CD4-positive, alpha-beta T cell (primary cell): Measurements from ENCODE around the gene CFAP100. TPM values are rescaled to one million over a fixed set of nuclear protein-coding genes. Genes with fewer than 3 reads are reported as not detected.

Source experiments
- ATAC-seq: fragments of 200-7000 bp; cut with Tn5 transposase; one replicate; pipeline ENCODE4 v1.10.0; 2022; ENCODE audit warnings: mild to moderate bottlenecking; ENCODE audit not compliant: poor library complexity
- CTCF ChIA-PET: fragments of 350-600 bp; sonication (Branson Sonifier 250); formaldehyde crosslinking; loops from one replicate; lab custom pipeline; 2021; ENCODE audit warnings: antibody characterized with exemption, inconsistent platforms; lab: Charles Lee
- POLR2A ChIA-PET: fragments of 350-600 bp; sonication (Branson Sonifier 250); formaldehyde crosslinking; loops from one replicate; lab custom pipeline; 2021; ENCODE audit warnings: antibody characterized with exemption, inconsistent platforms; lab: Charles Lee
- DNase-seq, 14 experiments: peaks; one replicate each; pipeline ENCODE4 v3.0.0-alpha.2; 2013 to 2020; ENCODE audit warnings: mixed read lengths in 2 of 14
- H3K27ac ChIP-seq, 2 donors: one replicate each; pipeline versions ENCODE4 v1.5.1 to v1.7.0; 2013; ENCODE audit warnings: low read length in 2 of 2, low read depth in 1 of 2, mild to moderate bottlenecking in 1 of 2
- H3K27me3 ChIP-seq, 2 experiments: 1 replicate in 1 of 2; 2 replicates in 1 of 2; pipeline versions ENCODE4 v1.6.1 to v1.7.0; 2013; ENCODE audit warnings: low read length in 2 of 2, control low read depth in 1 of 2, mild to moderate bottlenecking in 1 of 2, moderate library complexity in 1 of 2; ENCODE audit not compliant: insufficient read depth in 2 of 2, control insufficient read depth in 1 of 2
- H3K36me3 ChIP-seq: one replicate; pipeline ENCODE4 v1.6.1; 2013; ENCODE audit warnings: low read length, control low read depth; ENCODE audit not compliant: insufficient read depth
- H3K4me1 ChIP-seq: one replicate; pipeline ENCODE4 v1.6.1; 2013; ENCODE audit warnings: low read length, control low read depth; ENCODE audit not compliant: insufficient read depth
- H3K4me3 ChIP-seq: one replicate; pipeline ENCODE4 v1.5.1; 2013; ENCODE audit warnings: mild to moderate bottlenecking, low read length, moderate library complexity
- H3K9me3 ChIP-seq, 2 experiments: 1 replicate in 1 of 2; 2 replicates in 1 of 2; pipeline versions ENCODE4 v1.6.1 to v1.7.0; 2013; ENCODE audit warnings: low read length in 2 of 2, mild to moderate bottlenecking in 2 of 2, control low read depth in 1 of 2, moderate library complexity in 1 of 2; ENCODE audit not compliant: control insufficient read depth in 1 of 2, insufficient read depth in 1 of 2
- H3K27ac Mint-ChIP-seq: one replicate; pipeline ENCODE4 v1.8.0; 2020; ENCODE audit warnings: mixed read lengths
- H3K27me3 Mint-ChIP-seq: one replicate; pipeline ENCODE4 v1.8.0; 2021; ENCODE audit warnings: mixed read lengths
- H3K36me3 Mint-ChIP-seq: one replicate; pipeline ENCODE4 v1.8.0; 2021; ENCODE audit warnings: low read depth, mixed read lengths
- H3K4me1 Mint-ChIP-seq: one replicate; pipeline ENCODE4 v1.8.0; 2021; ENCODE audit warnings: low read depth, mixed read lengths
- H3K4me3 Mint-ChIP-seq: one replicate; pipeline ENCODE4 v1.8.0; 2020; ENCODE audit warnings: mild to moderate bottlenecking, mixed read lengths
- H3K9me3 Mint-ChIP-seq: one replicate; pipeline ENCODE4 v1.8.0; 2020; ENCODE audit warnings: mixed read lengths
- CTCF ChIP-seq: fragments of 200-600 bp; IDR thresholded peaks from one replicate; pipeline ENCODE4 v1.8.0; 2022; ENCODE audit warnings: antibody characterized with exemption, mild to moderate bottlenecking
- intact Hi-C, 2 experiments: fragments of 100-400 bp; cut with DNase I in 1 of 2; cut with micrococcal nuclease in 1 of 2; formaldehyde crosslinking; loops; one replicate each; pipeline versions ENCODE4 v1.15.1 to v1.9.0; 2023 to 2025; cut with DNase I, micrococcal nuclease
- total RNA-seq, 174 experiments: library from RNA in 2 of 174; stranded (reverse) in 2 of 174; gene quantifications; one replicate each; pipeline ENCODE4 v1.2.3 and lab custom pipeline; 2021 to 2026

The CFAP100 gene
- total RNA-seq, 2 experiments from 2014 or later: not detected

- H3K27ac ChIP-seq: no peak overlapping the region
- POLR2A ChIA-PET: no interaction called here
- peaks cover 10% of the 10 kb centered on the region for H3K9me3 Mint-ChIP-seq
- peaks cover 3% of the 10 kb centered on the region for H3K36me3 ChIP-seq
- CTCF ChIA-PET: no interaction called here
- no peaks in the 10 kb centered on the region for H3K27me3 Mint-ChIP-seq
- no peak for TF ChIP-seq CTCF
- H3K36me3 Mint-ChIP-seq: peaks cover 30% of the 10 kb centered on the region
- H3K4me1 Mint-ChIP-seq: no peaks in the 10 kb centered on the region
- H3K9me3 ChIP-seq: peaks cover 9 to 18% of the 10 kb centered on the region in 2 experiments
- no peak overlapping the region for H3K4me3 ChIP-seq
- ATAC-seq (no peak), DNase-seq (peak in 1 of 14 experiments; percentile 3)
- H3K4me1 ChIP-seq: no peaks in the 10 kb centered on the region
- no peaks in the 10 kb centered on the region for H3K27me3 ChIP-seq
- no peak overlapping the region for H3K27ac Mint-ChIP-seq
- intact Hi-C loops: no loop called here
- H3K4me3 Mint-ChIP-seq: no peak overlapping the region
Measured at GRCh38 chr3:126431103-126431534, 36.4 kb downstream of the CFAP100 start.

GRCh38 chr3:126432361-126433104 is 37.8 kb downstream of the CFAP100 start:
- ATAC-seq (no peak), DNase-seq (no peak)
- Histone ChIP-seq H3K27me3 (no peaks in the 10 kb centered on the region), H3K9me3 (peaks cover 8 to 12% of the 10 kb centered on the region in 2 experiments), H3K4me1 (no peaks in the 10 kb centered on the region), H3K27ac (no peak overlapping the region), H3K4me3 (no peak overlapping the region), H3K36me3 (peaks cover 16% of the 10 kb centered on the region)
- H3K27ac Mint-ChIP-seq: no peak overlapping the region
- intact Hi-C loops: no loop called here
- no peak overlapping the region for H3K4me3 Mint-ChIP-seq
- ChIA-PET CTCF (no interaction called here), POLR2A (no interaction called here)
- H3K27me3 Mint-ChIP-seq: no peaks in the 10 kb centered on the region
- no peaks in the 10 kb centered on the region for H3K4me1 Mint-ChIP-seq
- H3K9me3 Mint-ChIP-seq: peaks cover 2% of the 10 kb centered on the region
- TF ChIP-seq CTCF: no peak
- H3K36me3 Mint-ChIP-seq: peaks cover 44% of the 10 kb centered on the region

GRCh38 chr3:126433105-126433430 is 38.4 kb downstream of the CFAP100 start:
- H3K27ac ChIP-seq: no peak overlapping the region
- no peaks in the 10 kb centered on the region for H3K27me3 Mint-ChIP-seq
- no peaks in the 10 kb centered on the region for H3K27me3 ChIP-seq
- peaks cover 22% of the 10 kb centered on the region for H3K36me3 ChIP-seq
- ATAC-seq: no peak
- CTCF ChIA-PET: no interaction called here
- POLR2A ChIA-PET: no interaction called here
- H3K4me3 ChIP-seq: no peak overlapping the region
- intact Hi-C loops: no loop called here
- H3K9me3 Mint-ChIP-seq: no peaks in the 10 kb centered on the region
- no peaks in the 10 kb centered on the region for H3K4me1 ChIP-seq
- peaks cover 4 to 12% of the 10 kb centered on the region in 2 experiments for H3K9me3 ChIP-seq
- no peak overlapping the region for H3K27ac Mint-ChIP-seq
- no peaks in the 10 kb centered on the region for H3K4me1 Mint-ChIP-seq
- DNase-seq: peak in 1 of 14 experiments; percentile 3
- peaks cover 49% of the 10 kb centered on the region for H3K36me3 Mint-ChIP-seq
- TF ChIP-seq CTCF: no peak
- H3K4me3 Mint-ChIP-seq: no peak overlapping the region
